Endothelial cell (in vitro differentiated cells): ENCODE measurements around the gene XXYLT1. TPM values are rescaled to one million over a fixed set of nuclear protein-coding genes. Genes with fewer than 3 reads are reported as not detected.

ENCODE experiments used
- DNase-seq: peaks from one replicate; pipeline ENCODE4 v3.0.0; 2021; ENCODE audit warnings: low spot score
- H3K27ac Mint-ChIP-seq: one replicate; pipeline ENCODE4 v1.8.0; 2021; ENCODE audit warnings: mixed read lengths, inconsistent platforms; ENCODE audit not compliant: unreplicated experiment
- H3K27me3 Mint-ChIP-seq: one replicate; pipeline ENCODE4 v1.8.0; 2021; ENCODE audit warnings: mild to moderate bottlenecking, moderate library complexity, mixed read lengths, inconsistent platforms; ENCODE audit not compliant: unreplicated experiment
- H3K36me3 Mint-ChIP-seq: one replicate; pipeline ENCODE4 v1.8.0; 2021; ENCODE audit warnings: mild to moderate bottlenecking, low read depth, mixed read lengths, inconsistent platforms; ENCODE audit not compliant: unreplicated experiment
- H3K4me1 Mint-ChIP-seq: one replicate; pipeline ENCODE4 v1.8.0; 2021; ENCODE audit warnings: mild to moderate bottlenecking, mixed read lengths, inconsistent platforms; ENCODE audit not compliant: unreplicated experiment
- H3K4me3 Mint-ChIP-seq: one replicate; pipeline ENCODE4 v1.8.0; 2021; ENCODE audit warnings: mild to moderate bottlenecking, mixed read lengths, inconsistent platforms; ENCODE audit not compliant: unreplicated experiment
- H3K9me3 Mint-ChIP-seq: one replicate; pipeline ENCODE4 v1.8.0; 2021; ENCODE audit warnings: mixed read lengths, inconsistent platforms; ENCODE audit not compliant: unreplicated experiment
- total RNA-seq: library from RNA; stranded (reverse); fragmentation: NEBNext Ultra II Directional; extraction: Animal tissue kit (Norgen Biotek cat#: 25700); gene quantifications from one replicate; pipeline ENCODE4 v1.2.1, GENCODE V29; 2021; ENCODE audit not compliant: unreplicated experiment
- TF ChIP-seq, protein P1 (sequence below): fragments of 200-600 bp; sonication (generic); IDR thresholded peaks from one replicate; pipeline ENCODE4 v1.5.0; 2021; ENCODE audit warnings: antibody characterized with exemption; ENCODE audit not compliant: unreplicated experiment

Gene XXYLT1
- total RNA-seq, 1 donor from 2014 or later = 25.0 TPM

- Mint-ChIP-seq H3K9me3 (no peaks in the 10 kb centered on the region), H3K27me3 (no peaks in the 10 kb centered on the region), H3K4me3 (peak overlapping the region; percentile 10), H3K27ac (no peak overlapping the region), H3K36me3 (peaks cover 8% of the 10 kb centered on the region), H3K4me1 (no peaks in the 10 kb centered on the region)
- TF ChIP-seq, protein P1, sequence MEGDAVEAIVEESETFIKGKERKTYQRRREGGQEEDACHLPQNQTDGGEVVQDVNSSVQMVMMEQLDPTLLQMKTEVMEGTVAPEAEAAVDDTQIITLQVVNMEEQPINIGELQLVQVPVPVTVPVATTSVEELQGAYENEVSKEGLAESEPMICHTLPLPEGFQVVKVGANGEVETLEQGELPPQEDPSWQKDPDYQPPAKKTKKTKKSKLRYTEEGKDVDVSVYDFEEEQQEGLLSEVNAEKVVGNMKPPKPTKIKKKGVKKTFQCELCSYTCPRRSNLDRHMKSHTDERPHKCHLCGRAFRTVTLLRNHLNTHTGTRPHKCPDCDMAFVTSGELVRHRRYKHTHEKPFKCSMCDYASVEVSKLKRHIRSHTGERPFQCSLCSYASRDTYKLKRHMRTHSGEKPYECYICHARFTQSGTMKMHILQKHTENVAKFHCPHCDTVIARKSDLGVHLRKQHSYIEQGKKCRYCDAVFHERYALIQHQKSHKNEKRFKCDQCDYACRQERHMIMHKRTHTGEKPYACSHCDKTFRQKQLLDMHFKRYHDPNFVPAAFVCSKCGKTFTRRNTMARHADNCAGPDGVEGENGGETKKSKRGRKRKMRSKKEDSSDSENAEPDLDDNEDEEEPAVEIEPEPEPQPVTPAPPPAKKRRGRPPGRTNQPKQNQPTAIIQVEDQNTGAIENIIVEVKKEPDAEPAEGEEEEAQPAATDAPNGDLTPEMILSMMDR = no peak
- no peak for DNase-seq
These were observed 15.3 kb upstream of the XXYLT1 start for GRCh38 chr3:195286115-195286872.

GRCh38 chr3:195285372-195285771, 14.4 kb upstream of the XXYLT1 start:
- TF ChIP-seq, protein P1 = no peak
- no peaks in the 10 kb centered on the region for H3K27me3 Mint-ChIP-seq
- peaks cover 8% of the 10 kb centered on the region for H3K36me3 Mint-ChIP-seq
- no peaks in the 10 kb centered on the region for H3K9me3 Mint-ChIP-seq
- H3K4me1 Mint-ChIP-seq = no peaks in the 10 kb centered on the region
- DNase-seq = no peak
- H3K4me3 Mint-ChIP-seq = no peak overlapping the region
- H3K27ac Mint-ChIP-seq = no peak overlapping the region

DNA sequence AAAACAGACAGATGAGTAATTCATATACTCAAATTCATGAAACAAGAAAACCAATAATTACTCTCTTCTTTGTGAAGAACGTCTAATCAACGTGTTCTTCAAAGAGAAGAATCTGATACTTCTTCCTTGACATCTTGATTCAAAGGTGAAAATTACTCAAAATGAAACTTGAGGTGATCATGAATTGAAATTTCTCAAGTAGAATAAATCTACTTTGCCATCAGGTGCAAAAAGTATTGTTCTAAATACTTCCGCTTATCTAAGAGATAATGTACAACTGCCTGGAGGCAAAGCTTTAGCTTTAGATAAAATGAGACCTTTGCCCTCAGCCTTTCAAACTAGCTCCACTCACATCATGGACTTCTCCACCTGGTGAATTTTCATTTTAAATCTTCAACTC, 13.9 kb upstream of the XXYLT1 start:
- no peaks in the 10 kb centered on the region for H3K9me3 Mint-ChIP-seq
- no peaks in the 10 kb centered on the region for H3K27me3 Mint-ChIP-seq
- no peak overlapping the region for H3K4me3 Mint-ChIP-seq
- peaks cover 8% of the 10 kb centered on the region for H3K36me3 Mint-ChIP-seq
- H3K27ac Mint-ChIP-seq = no peak overlapping the region
- no peak for DNase-seq
- TF ChIP-seq, protein P1 = no peak
- no peaks in the 10 kb centered on the region for H3K4me1 Mint-ChIP-seq

GRCh38 chr3:195282961-195283360, 12.0 kb upstream of the XXYLT1 start:
- Mint-ChIP-seq H3K27ac (no peak overlapping the region), H3K4me3 (no peak overlapping the region), H3K27me3 (no peaks in the 10 kb centered on the region), H3K36me3 (peaks cover 8% of the 10 kb centered on the region), H3K9me3 (no peaks in the 10 kb centered on the region), H3K4me1 (no peaks in the 10 kb centered on the region)
- TF ChIP-seq, protein P1 = no peak
- no peak for DNase-seq

GRCh38 chr3:195274259-195274966, 3.5 kb upstream of the XXYLT1 start:
- Mint-ChIP-seq H3K27ac (no peak overlapping the region), H3K4me3 (no peak overlapping the region), H3K36me3 (peaks cover 8% of the 10 kb centered on the region)

More at GRCh38 chr3:195274259-195274966, 3.5 kb upstream of the XXYLT1 start:
- H3K9me3 Mint-ChIP-seq = no peaks in the 10 kb centered on the region
- peaks cover 10% of the 10 kb centered on the region for H3K27me3 Mint-ChIP-seq
- TF ChIP-seq, protein P1 = no peak
- H3K4me1 Mint-ChIP-seq = peaks cover 21% of the 10 kb centered on the region
- DNase-seq = no peak
